GM12892 (cell line): ENCODE data around the gene AKT3.

ENCODE experiments used
- POLR2A ChIP-seq: IDR thresholded peaks from 2 replicates; pipeline ENCODE4 v1.6.1; 2011; ENCODE audit warnings: low read depth, low read length, control low read depth
- POLR2AphosphoS5 ChIP-seq: IDR thresholded peaks from 2 replicates; pipeline ENCODE4 v1.6.1; 2011; ENCODE audit warnings: low read depth, low read length, control low read depth

DNA sequence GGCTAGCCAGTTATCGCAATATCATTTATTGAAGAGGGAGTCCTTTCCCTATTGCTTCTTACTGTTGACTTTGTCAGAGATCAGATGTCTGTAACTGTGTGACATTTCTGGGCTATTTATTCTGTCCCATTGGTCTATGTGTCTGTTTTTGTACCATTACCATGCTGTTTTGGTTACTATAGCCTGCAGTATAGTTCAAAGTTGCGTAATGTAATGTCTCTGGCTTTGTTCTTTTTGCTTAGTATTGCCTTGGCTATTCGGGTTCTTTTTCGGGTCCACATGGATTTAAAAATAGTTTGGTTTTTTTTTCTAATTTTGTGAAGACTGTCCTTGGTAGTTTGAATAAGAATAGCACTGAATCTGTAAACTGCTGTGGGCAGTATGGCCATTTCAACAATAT lies 320.5 kb downstream of the AKT3 start:
- TF ChIP-seq POLR2AphosphoS5: no peak
- no peak for TF ChIP-seq POLR2A
